Ovary (tissue), 3 donors: Measurements from ENCODE around the gene FRMD3.

Experiments
- POLR2A ChIP-seq: fragments of 450-650 bp; IDR thresholded peaks from one replicate; pipeline ENCODE4 v1.6.1; 2017; ENCODE audit warnings: antibody characterized with exemption, mild to moderate bottlenecking, moderate library complexity
- TF ChIP-seq, protein P1 (sequence below), 3 donors: fragments of 450-650 bp in 2 of 3; fragments of 200-600 bp in 1 of 3; IDR thresholded peaks; one replicate each; pipeline versions ENCODE4 v1.5.1 to v1.8.0; 2016 to 2022; ENCODE audit warnings: antibody characterized with exemption in 3 of 3, mild to moderate bottlenecking in 1 of 3
- donor health status: DM: no; HTN: no; CAD: no.

DNA sequence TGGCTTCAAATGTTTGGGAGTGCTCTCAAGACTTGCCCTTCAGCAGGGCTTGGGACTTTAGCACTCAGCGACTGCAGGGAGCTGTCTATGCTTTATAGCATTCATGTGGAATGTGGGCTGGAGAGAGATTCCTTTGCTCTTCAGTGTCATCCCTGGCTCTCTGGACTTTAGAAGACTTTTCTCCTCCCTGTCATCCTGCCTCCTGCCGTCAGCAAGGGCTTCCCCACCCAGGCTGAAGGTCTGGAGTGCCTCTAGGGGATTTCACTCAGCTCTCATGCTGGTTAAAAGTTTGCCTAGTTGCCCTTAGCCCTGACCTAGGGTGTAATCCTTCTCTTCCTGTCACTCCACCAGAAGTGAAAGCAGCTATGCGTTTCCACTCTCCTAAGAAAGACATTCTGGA, 210.9 kb downstream of the FRMD3 start:
- TF ChIP-seq, protein P1, sequence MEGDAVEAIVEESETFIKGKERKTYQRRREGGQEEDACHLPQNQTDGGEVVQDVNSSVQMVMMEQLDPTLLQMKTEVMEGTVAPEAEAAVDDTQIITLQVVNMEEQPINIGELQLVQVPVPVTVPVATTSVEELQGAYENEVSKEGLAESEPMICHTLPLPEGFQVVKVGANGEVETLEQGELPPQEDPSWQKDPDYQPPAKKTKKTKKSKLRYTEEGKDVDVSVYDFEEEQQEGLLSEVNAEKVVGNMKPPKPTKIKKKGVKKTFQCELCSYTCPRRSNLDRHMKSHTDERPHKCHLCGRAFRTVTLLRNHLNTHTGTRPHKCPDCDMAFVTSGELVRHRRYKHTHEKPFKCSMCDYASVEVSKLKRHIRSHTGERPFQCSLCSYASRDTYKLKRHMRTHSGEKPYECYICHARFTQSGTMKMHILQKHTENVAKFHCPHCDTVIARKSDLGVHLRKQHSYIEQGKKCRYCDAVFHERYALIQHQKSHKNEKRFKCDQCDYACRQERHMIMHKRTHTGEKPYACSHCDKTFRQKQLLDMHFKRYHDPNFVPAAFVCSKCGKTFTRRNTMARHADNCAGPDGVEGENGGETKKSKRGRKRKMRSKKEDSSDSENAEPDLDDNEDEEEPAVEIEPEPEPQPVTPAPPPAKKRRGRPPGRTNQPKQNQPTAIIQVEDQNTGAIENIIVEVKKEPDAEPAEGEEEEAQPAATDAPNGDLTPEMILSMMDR (IDR thresholded peaks at IDR 0.05): no peak
- no peak for TF ChIP-seq POLR2A
